Spleen (tissue), 7 donors: ENCODE measurements around the gene GNL2.

Source experiments
- CTCF ChIP-seq, 11 experiments: fragments of 200-600 bp in 7 of 11; fragments of 450-650 bp in 4 of 11; sonication (generic) in 4 of 11; IDR thresholded peaks in 8 of 11; conservative IDR thresholded peaks in 3 of 11; 1 replicate in 7 of 11; 2 replicates in 4 of 11; pipeline versions ENCODE4 v1.4.0 to v1.8.0; 2016 to 2021; ENCODE audit warnings: antibody characterized with exemption in 11 of 11, inconsistent platforms in 4 of 11, mild to moderate bottlenecking in 1 of 11
- POLR2A ChIP-seq, 3 donors: fragments of 450-650 bp; IDR thresholded peaks; one replicate each; pipeline ENCODE4 v1.5.1; 2017; ENCODE audit warnings: antibody characterized with exemption in 3 of 3, mild to moderate bottlenecking in 1 of 3
- POLR2AphosphoS5 ChIP-seq, 3 donors: sonication (generic); formaldehyde crosslinking; IDR thresholded peaks; one replicate each; pipeline ENCODE4 v1.5.1; 2017; ENCODE audit warnings: antibody characterized with exemption in 3 of 3
- donor health status: DM: no; HTN: no; CAD: no; lungs with moderate emphysema.
- donor health status: DM: no; HTN: no; CAD: no.
- donor health status: DM: no; HTN: no; CAD: no.

GRCh38 chr1:37631036-37631435 is 35.3 kb upstream of the GNL2 start:
- TF ChIP-seq CTCF (IDR thresholded peaks at IDR 0.05 in 8 of 11, conservative IDR thresholded peaks at IDR 0.05 in 3 of 11): no peak
- TF ChIP-seq POLR2A (IDR thresholded peaks at IDR 0.05): no peak
- TF ChIP-seq POLR2AphosphoS5 (IDR thresholded peaks at IDR 0.05): no peak
